Thyroid gland (tissue), 4 donors: Measurements from ENCODE around the gene MYO1D. TPM values are rescaled to one million over a fixed set of nuclear protein-coding genes. Genes with fewer than 3 reads are reported as not detected.

Source experiments
- DNase-seq, 2 donors: peaks; one replicate each; pipeline ENCODE4 v3.0.0-alpha.2; 2019
- H3K27ac ChIP-seq, 3 donors: fragments of 200-600 bp; sonication (generic); 1 replicate in 2 of 3; 2 replicates in 1 of 3; pipeline ENCODE4 v1.5.1; 2016 to 2019; ENCODE audit warnings: mild to moderate bottlenecking in 1 of 3, moderate library complexity in 1 of 3
- H3K27me3 ChIP-seq: fragments of 200-600 bp; sonication (generic); one replicate; pipeline ENCODE4 v1.5.1; 2019
- H3K36me3 ChIP-seq, 2 donors: fragments of 200-600 bp; sonication (generic); one replicate each; pipeline ENCODE4 v1.5.1; 2016 to 2019
- H3K4me1 ChIP-seq, 2 donors: fragments of 200-600 bp; sonication (generic); one replicate each; pipeline ENCODE4 v1.5.1; 2017 to 2019
- H3K4me3 ChIP-seq, 3 donors: fragments of 200-600 bp; sonication (generic); replicated peaks in 1 of 3; 1 replicate in 2 of 3; 2 replicates in 1 of 3; pipeline ENCODE4 v1.5.1; 2016; ENCODE audit warnings: mild to moderate bottlenecking in 1 of 3
- H3K9me3 ChIP-seq: fragments of 200-600 bp; sonication (generic); one replicate; pipeline ENCODE4 v1.5.1; 2017
- CTCF ChIP-seq, 6 experiments: fragments of 200-600 bp in 3 of 6; fragments of 450-650 bp in 3 of 6; sonication (generic) in 3 of 6; IDR thresholded peaks; one replicate each; pipeline ENCODE4 v1.5.1; 2016 to 2019; ENCODE audit warnings: antibody characterized with exemption in 6 of 6, mild to moderate bottlenecking in 2 of 6, inconsistent platforms in 1 of 6, moderate library complexity in 1 of 6
- POLR2A ChIP-seq, 2 donors: fragments of 450-650 bp; IDR thresholded peaks; one replicate each; pipeline ENCODE4 v1.6.1; 2017; ENCODE audit warnings: antibody characterized with exemption in 2 of 2, mild to moderate bottlenecking in 2 of 2, moderate library complexity in 1 of 2
- WGBS, 2 donors: methylation state at CpG; one replicate each; pipeline ENCODE4 v1.1.5; 2017; 5-methylcytosine and 5-hydroxymethylcytosine counted together
- intact Hi-C: fragments of 100-400 bp; cut with DNase I; formaldehyde crosslinking; loops from one replicate; pipeline ENCODE4 v1.15.1; 2023
- total RNA-seq, 4 donors: library from RNA; depleted of rRNA; stranded (reverse); fragments of >200 nt; gene quantifications; one replicate each; pipeline ENCODE4 v1.2.3, GENCODE V29; 2016

MYO1D gene
- total RNA-seq, 4 donors from 2014 or later = 91.9 to 143 (median 97.8) TPM

GRCh38 chr17:32875923-32876416 is 954 bp downstream of the MYO1D start:
- H3K4me3 ChIP-seq = peak overlapping the region; percentile 63 to 93 (median 85)
- no peaks in the 10 kb centered on the region for H3K27me3 ChIP-seq
- DNase-seq = no peak
- WGBS, 2 donors = 1 to 2% methylated on average over 15 of the region's 15 CpGs
- intact Hi-C loops = loop anchor here (2.0 to 10.0 kb wide), 3 partner anchors 54 to 91 kb away; no protein-coding TSS in a partner anchor
- peak overlapping the region; percentile 95 to 99 (median 97) for H3K27ac ChIP-seq
- no peaks in the 10 kb centered on the region for H3K9me3 ChIP-seq
- peaks cover 4 to 38% of the 10 kb centered on the region in 2 donors for H3K4me1 ChIP-seq
- no peaks in the 10 kb centered on the region for H3K36me3 ChIP-seq
- TF ChIP-seq POLR2A (IDR thresholded peaks at IDR 0.05) (no peak), CTCF (IDR thresholded peaks at IDR 0.05) (no peak)

GRCh38 chr17:32875230-32875917 is 1.6 kb downstream of the MYO1D start:
- TF ChIP-seq CTCF (IDR thresholded peaks at IDR 0.05) (no peak), POLR2A (IDR thresholded peaks at IDR 0.05) (no peak)
- Histone ChIP-seq H3K27me3 (no peaks in the 10 kb centered on the region), H3K9me3 (no peaks in the 10 kb centered on the region), H3K4me3 (peak overlapping the region in 2 of 3 donors; percentile 85 to 93), H3K36me3 (no peaks in the 10 kb centered on the region), H3K27ac (peak overlapping the region; percentile 95 to 99 (median 97)), H3K4me1 (peaks cover 4 to 43% of the 10 kb centered on the region in 2 donors)
- DNase-seq = no peak
- WGBS, 2 donors = 72 to 74% methylated on average over 2 of the region's 2 CpGs
- intact Hi-C loops = loop anchor here (5.0 to 10.0 kb wide), 2 partner anchors 53 to 59 kb away; no protein-coding TSS in a partner anchor

GRCh38 chr17:32873114-32873513 is 3.8 kb downstream of the MYO1D start:
- intact Hi-C loops = loop anchor here (10.0 kb wide), 1 partner anchor 62 kb away; no protein-coding TSS in a partner anchor
- Histone ChIP-seq H3K4me3 (no peak overlapping the region), H3K27me3 (no peaks in the 10 kb centered on the region), H3K4me1 (peaks cover 10 to 63% of the 10 kb centered on the region in 2 donors), H3K36me3 (no peaks in the 10 kb centered on the region), H3K9me3 (no peaks in the 10 kb centered on the region), H3K27ac (peak overlapping the region in 2 of 3 donors; percentile 10 to 48)
- DNase-seq = peak; percentile 59 to 65
- TF ChIP-seq CTCF (IDR thresholded peaks at IDR 0.05) = no peak
- TF ChIP-seq POLR2A (IDR thresholded peaks at IDR 0.05) = peak in 1 of 2 donors; percentile 22
- WGBS, 2 donors = 81 to 92% methylated on average over 1 of the region's 1 CpG

GRCh38 chr17:32871746-32872145 is 5.2 kb downstream of the MYO1D start:
- H3K27me3 ChIP-seq = no peaks in the 10 kb centered on the region
- no peak overlapping the region for H3K4me3 ChIP-seq
- intact Hi-C loops = loop anchor here (10.0 kb wide), 1 partner anchor 63 kb away; no protein-coding TSS in a partner anchor
- no peak overlapping the region for H3K27ac ChIP-seq
- no peaks in the 10 kb centered on the region for H3K9me3 ChIP-seq
- H3K4me1 ChIP-seq = peaks cover 10 to 57% of the 10 kb centered on the region in 2 donors
- TF ChIP-seq CTCF (IDR thresholded peaks at IDR 0.05) (no peak), POLR2A (IDR thresholded peaks at IDR 0.05) (no peak)
- WGBS, 2 donors = 86 to 91% methylated on average over 5 of the region's 5 CpGs
- no peak for DNase-seq
- H3K36me3 ChIP-seq = no peaks in the 10 kb centered on the region

- peak overlapping the region in 1 of 3 donors; percentile 25 for H3K27ac ChIP-seq
- DNase-seq = no peak
- TF ChIP-seq CTCF (IDR thresholded peaks at IDR 0.05) = no peak
- no peak for TF ChIP-seq POLR2A (IDR thresholded peaks at IDR 0.05)
- H3K4me1 ChIP-seq = peaks cover 10 to 57% of the 10 kb centered on the region in 2 donors
- WGBS, 2 donors = 87 to 89% methylated on average over 1 of the region's 1 CpG
- H3K4me3 ChIP-seq = no peak overlapping the region
- no peaks in the 10 kb centered on the region for H3K27me3 ChIP-seq
- H3K9me3 ChIP-seq = no peaks in the 10 kb centered on the region
- H3K36me3 ChIP-seq = no peaks in the 10 kb centered on the region
- intact Hi-C loops = loop anchor here (10.0 kb wide), 1 partner anchor 64 kb away; no protein-coding TSS in a partner anchor
Measured at GRCh38 chr17:32870969-32871368, 6.0 kb downstream of the MYO1D start.
